AG04450 (cell line): ENCODE data around the gene MGLL. TPM values are rescaled to one million over a fixed set of nuclear protein-coding genes. Genes with fewer than 3 reads are reported as not detected.
A peak's percentile ranks its signal among the peaks of the same experiment; 100 is the strongest.

Experiments used
- CTCF ChIA-PET: fragments of 300-600, 350-600 bp; formaldehyde crosslinking; extraction: SDS; loops from one replicate; lab custom pipeline; 2022; ENCODE audit warnings: antibody characterized with exemption, inconsistent platforms; lab: Charles Lee
- POLR2A ChIA-PET: fragments of 350-600 bp; formaldehyde crosslinking; extraction: SDS; loops from one replicate; lab custom pipeline; 2021; ENCODE audit warnings: antibody characterized with exemption, inconsistent platforms; lab: Yijun Ruan, JAX
- DNase-seq: peaks from one replicate; pipeline ENCODE4 v3.0.0-alpha.2; 2011; ENCODE audit warnings: low read depth, low spot score
- H3K27ac ChIP-seq: one replicate; pipeline ENCODE4 v1.5.1; 2012; ENCODE audit warnings: low read depth, low read length, control low read depth
- H3K27me3 ChIP-seq: one replicate; pipeline ENCODE4 v1.6.0; 2012; ENCODE audit warnings: low read length; ENCODE audit not compliant: control insufficient read depth, insufficient read depth
- H3K4me3 ChIP-seq: 2 replicates; pipeline ENCODE4 v1.5.1; 2011; ENCODE audit warnings: mild to moderate bottlenecking, low read depth, low read length, control low read depth
- H3K9me3 ChIP-seq: 2 replicates; pipeline ENCODE4 v1.5.1; 2012; ENCODE audit warnings: low read length; ENCODE audit not compliant: control insufficient read depth, insufficient read depth
- polyA plus RNA-seq: library from polyadenylated mRNA; depleted of rRNA; stranded (reverse); fragments of >200 nt; gene quantifications from 2 replicates; pipeline ENCODE4 v1.2.3, GENCODE V29; 2011
- TF ChIP-seq, protein P1 (sequence below): IDR thresholded peaks from 2 replicates; pipeline ENCODE4 v1.5.1; 2011; ENCODE audit warnings: low read depth, low read length, control low read depth, inconsistent platforms

The MGLL gene
- polyA plus RNA-seq, 1 experiment: 49.1 TPM

DNA sequence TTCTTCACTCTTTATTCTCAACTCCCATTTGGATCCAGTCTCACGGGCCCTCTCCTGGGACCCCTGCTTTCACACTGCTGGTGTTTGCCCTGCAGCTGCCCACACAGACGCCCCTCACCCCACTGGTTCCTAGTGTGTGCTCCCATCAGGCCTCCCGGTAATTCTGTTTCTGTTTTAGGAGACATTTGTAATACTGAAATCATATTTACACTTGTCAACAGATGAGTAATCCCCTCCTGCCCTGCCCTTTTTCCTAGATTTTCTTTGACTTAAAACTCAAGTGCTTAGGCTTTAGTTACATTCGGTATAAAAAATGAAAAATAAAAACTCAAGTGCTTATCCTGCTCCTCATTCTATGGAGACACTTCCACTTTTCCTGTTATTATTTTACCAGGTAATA lies 167.9 kb downstream of the MGLL start:
- POLR2A ChIA-PET: no interaction called here
- no peak overlapping the region for H3K4me3 ChIP-seq
- CTCF ChIA-PET: no interaction called here
- H3K27me3 ChIP-seq: no peaks in the 10 kb centered on the region
- H3K9me3 ChIP-seq: no peaks in the 10 kb centered on the region
- TF ChIP-seq, protein P1, sequence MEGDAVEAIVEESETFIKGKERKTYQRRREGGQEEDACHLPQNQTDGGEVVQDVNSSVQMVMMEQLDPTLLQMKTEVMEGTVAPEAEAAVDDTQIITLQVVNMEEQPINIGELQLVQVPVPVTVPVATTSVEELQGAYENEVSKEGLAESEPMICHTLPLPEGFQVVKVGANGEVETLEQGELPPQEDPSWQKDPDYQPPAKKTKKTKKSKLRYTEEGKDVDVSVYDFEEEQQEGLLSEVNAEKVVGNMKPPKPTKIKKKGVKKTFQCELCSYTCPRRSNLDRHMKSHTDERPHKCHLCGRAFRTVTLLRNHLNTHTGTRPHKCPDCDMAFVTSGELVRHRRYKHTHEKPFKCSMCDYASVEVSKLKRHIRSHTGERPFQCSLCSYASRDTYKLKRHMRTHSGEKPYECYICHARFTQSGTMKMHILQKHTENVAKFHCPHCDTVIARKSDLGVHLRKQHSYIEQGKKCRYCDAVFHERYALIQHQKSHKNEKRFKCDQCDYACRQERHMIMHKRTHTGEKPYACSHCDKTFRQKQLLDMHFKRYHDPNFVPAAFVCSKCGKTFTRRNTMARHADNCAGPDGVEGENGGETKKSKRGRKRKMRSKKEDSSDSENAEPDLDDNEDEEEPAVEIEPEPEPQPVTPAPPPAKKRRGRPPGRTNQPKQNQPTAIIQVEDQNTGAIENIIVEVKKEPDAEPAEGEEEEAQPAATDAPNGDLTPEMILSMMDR: no peak
- no peak for DNase-seq
- no peak overlapping the region for H3K27ac ChIP-seq

DNA sequence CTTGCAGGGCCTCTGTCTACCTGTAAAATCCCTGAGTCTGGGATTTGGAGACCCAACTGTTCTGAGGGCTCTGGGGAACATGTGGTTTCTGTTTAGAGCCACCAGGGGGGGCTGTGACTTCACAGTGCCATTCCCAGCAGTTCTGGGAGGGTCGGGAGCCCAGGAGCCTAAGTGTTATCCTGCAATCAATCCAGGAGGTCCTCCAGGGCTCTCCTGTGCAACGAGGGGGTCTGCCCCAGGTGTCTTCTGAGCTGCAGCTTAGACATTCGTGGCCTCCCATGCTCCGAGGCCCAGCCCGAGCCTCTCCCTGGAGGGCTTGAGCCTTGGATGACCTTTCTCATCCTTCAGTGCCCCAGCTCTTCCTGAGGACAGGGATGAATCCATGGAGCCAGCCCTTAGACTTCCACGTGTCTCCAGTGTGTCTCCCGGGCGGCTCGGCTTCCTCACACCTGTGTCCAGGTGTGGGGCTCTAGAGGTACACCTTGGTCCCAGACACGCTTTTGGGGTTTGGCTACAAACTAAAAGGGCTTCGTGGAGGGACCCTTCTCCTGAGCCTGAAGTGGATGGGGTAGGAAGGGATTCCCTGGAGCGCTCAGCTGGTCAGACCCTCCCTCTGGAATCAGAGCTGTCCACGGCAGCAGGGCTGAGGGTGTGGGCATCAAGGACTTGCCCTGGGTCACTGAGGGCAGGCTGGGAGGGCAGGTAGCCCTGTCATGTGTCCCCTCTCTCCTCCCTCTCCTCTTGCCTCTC lies 169.9 kb downstream of the MGLL start:
- Histone ChIP-seq H3K9me3 (no peaks in the 10 kb centered on the region), H3K4me3 (no peak overlapping the region), H3K27ac (no peak overlapping the region), H3K27me3 (peaks cover 2% of the 10 kb centered on the region)
- ChIA-PET CTCF (interaction anchor here (0.5 to 4.7 kb wide), 25 partner anchors 9 to 415 kb away, joined by 3 to 23 read pairs (median 4); partner anchors contain the start of gene KBTBD12), POLR2A (no interaction called here)
- DNase-seq: no peak
- TF ChIP-seq, protein P1: peak; percentile 89

DNA sequence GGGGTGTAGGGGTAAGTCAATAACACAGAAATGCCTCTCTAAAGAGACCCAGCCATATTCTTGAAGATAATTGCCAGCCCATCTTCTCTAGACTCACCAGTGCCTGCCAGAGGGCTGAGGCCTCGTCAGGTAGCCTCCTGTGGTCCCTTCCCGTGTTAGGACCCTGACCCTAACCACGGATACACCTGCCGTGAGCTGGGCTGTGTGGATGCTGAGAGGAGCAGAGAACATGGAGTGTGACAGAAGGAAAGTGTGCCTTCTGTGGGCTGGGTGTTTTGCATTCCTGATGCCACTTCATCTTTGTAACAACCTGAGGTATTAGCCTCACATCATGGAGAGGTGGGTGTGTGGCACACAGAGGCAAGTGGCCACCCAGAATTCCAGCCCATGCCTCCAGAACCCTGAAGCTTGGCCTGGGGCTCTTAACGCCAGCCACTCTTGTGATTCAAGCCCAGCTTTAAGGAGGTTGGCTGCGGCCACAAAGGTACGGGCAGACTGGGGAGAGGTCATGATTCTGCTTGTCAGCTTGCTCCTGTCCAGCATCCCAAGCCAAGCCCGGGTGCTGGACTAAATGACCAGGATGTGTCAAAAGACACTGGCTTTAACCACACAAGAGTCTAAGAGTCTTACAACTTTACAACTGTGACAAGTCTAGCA lies 170.7 kb downstream of the MGLL start:
- Histone ChIP-seq H3K27ac (no peak overlapping the region), H3K9me3 (no peaks in the 10 kb centered on the region), H3K4me3 (no peak overlapping the region), H3K27me3 (peaks cover 3% of the 10 kb centered on the region)
- POLR2A ChIA-PET: interaction anchor here (0.5 kb wide), 1 partner anchor 212 kb away, joined by 4 read pairs; no protein-coding TSS in a partner anchor
- CTCF ChIA-PET: interaction anchor here (0.7 to 4.7 kb wide), 26 partner anchors 12 to 482 kb away, joined by 3 to 23 read pairs (median 4); partner anchors contain the start of genes KBTBD12 and MGLL
- DNase-seq: no peak
- TF ChIP-seq, protein P1: no peak

DNA sequence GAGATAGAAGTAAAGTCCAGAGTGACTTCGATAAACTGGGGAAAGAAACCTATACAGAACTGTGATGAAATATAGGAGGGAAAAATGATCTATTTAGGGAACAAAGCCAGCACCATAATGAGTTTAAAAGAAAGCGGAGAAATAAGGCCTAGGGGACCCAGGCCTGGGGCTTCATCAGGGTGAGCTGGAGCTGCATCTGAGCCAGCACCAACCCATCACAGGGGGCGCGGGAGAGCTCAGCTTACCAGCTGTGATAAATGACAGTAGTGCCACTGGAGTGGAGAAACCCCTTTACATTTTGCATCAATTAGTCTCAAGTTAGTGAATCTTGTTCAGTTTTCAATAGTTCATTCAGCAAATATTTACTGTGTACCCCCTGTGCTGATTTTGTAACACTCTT lies 172.1 kb downstream of the MGLL start:
- Histone ChIP-seq H3K27ac (no peak overlapping the region), H3K9me3 (no peaks in the 10 kb centered on the region), H3K4me3 (no peak overlapping the region), H3K27me3 (peaks cover 3% of the 10 kb centered on the region)
- no peak for DNase-seq
- ChIA-PET CTCF (interaction anchor here (0.5 to 4.7 kb wide), 3 partner anchors 11 to 366 kb away, joined by 6 to 23 read pairs (median 7); no protein-coding TSS in a partner anchor), POLR2A (no interaction called here)
- TF ChIP-seq, protein P1: no peak

DNA sequence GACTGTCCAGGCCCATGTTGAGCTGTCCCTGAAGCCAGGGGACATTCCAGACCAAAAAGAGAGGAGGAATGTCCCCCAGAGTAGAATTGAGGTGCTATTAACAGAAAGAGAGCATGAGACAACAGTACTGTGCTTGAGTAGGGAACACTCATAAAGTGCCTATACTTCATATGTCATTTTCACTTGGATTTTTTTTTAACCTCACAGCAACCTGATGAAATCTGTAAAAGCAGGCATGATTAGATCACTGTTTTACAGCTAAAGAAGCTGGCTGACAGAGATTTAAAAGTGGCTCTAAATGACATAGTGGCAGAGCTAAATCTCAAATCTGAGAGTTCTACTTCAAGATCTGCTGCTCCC lies 174.5 kb downstream of the MGLL start:
- Histone ChIP-seq H3K9me3 (no peaks in the 10 kb centered on the region), H3K27ac (no peak overlapping the region), H3K4me3 (no peak overlapping the region), H3K27me3 (peaks cover 10% of the 10 kb centered on the region)
- ChIA-PET CTCF (interaction anchor here (1.2 kb wide), 1 partner anchor 321 kb away, joined by 3 read pairs; no protein-coding TSS in a partner anchor), POLR2A (no interaction called here)
- TF ChIP-seq, protein P1: no peak
- no peak for DNase-seq
